ENCODE results near the gene SLC6A18.

GRCh38 chr5:1189269-1189668 lies 35.9 kb upstream of the SLC6A18 start:
- TF ChIP-seq CTCF (IDR thresholded peaks at IDR 0.05; ENCODE audit: low read depth, low read length): no peak
- TF ChIP-seq EZH2phosphoT487 (IDR thresholded peaks at IDR 0.05; ENCODE audit: low read depth): no peak

Measured in OCI-LY3 (cell line).